ENCODE measurements around the gene EPS8L1. TPM values are rescaled to one million over a fixed set of nuclear protein-coding genes. Genes with fewer than 3 reads are reported as not detected.
"Not testable (repeated sequence)": the region's sequence is repeated elsewhere in the genome, so short reads cannot be mapped to it uniquely, and the experiment has no call there.

Gene EPS8L1
- total RNA-seq, 1 experiment from 2014 or later, result 62.1 TPM

DNA sequence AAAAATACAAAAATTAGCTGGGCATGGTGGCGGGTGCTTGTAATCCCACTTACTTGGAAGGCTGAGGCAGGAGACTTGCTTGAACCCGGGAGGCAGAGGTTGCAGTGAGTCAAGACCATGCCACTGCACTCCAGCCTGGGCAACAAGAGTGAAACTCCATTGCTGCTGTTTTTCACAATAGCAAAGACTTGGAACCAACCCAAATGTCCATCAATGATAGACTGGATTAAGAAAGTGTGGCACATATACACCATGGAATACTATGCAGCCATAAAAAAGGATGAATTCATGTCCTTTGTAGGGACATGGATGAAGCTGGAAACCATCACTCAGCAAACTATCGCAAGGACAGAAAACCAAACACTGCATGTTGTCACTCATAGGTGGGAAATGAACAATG is 31.6 kb downstream of the EPS8L1 start:
- H3K4me3 ChIP-seq (replicated peaks in 1 of 2; ENCODE audit: low read depth in 1 of 2, low read length in 2 of 2); H3K27me3 ChIP-seq (ENCODE audit: insufficient read depth, low read length); CTCF ChIA-PET; H3K9me3 ChIP-seq (ENCODE audit: control insufficient read depth in 1 of 2, insufficient read depth in 1 of 2, low read depth in 1 of 2, low read length in 2 of 2); H2AFZ ChIP-seq (ENCODE audit: low read depth, low read length, poor library complexity, severe bottlenecking); H3K9ac ChIP-seq (ENCODE audit: low read length); H4K20me1 ChIP-seq (ENCODE audit: insufficient read depth); RAD21 ChIA-PET (ENCODE audit: low non-redundant PET in 1 of 2, low total read pairs in 2 of 2, uncharacterized antibody in 2 of 2, unreplicated experiment in 2 of 2); ATAC-seq; POLR2A ChIA-PET; intact Hi-C loops (cut with micrococcal nuclease); H3K27ac ChIP-seq (ENCODE audit: low read depth, low read length); H3K9me2 ChIP-seq (ENCODE audit: insufficient read depth); BruUV-seq (replicated peaks); H3K4me1 ChIP-seq (ENCODE audit: control insufficient read depth in 1 of 2, insufficient read depth in 2 of 2, low read length in 2 of 2); DNase-seq (ENCODE audit: low read depth, low spot score); H3K4me2 ChIP-seq (ENCODE audit: low read length): not testable (repeated sequence)
- Histone ChIP-seq H3K79me2 (ENCODE audit: insufficient read depth, low read length) (peaks cover 14% of the 10 kb centered on the region; the same call in 1 of the 2 replicates), H3K36me3 (ENCODE audit: control insufficient read depth in 1 of 2, insufficient read depth in 2 of 2, low read length in 2 of 2) (peaks cover 4 to 14% of the 10 kb centered on the region in 2 experiments; a peak in 2 of 4 replicates)

DNA sequence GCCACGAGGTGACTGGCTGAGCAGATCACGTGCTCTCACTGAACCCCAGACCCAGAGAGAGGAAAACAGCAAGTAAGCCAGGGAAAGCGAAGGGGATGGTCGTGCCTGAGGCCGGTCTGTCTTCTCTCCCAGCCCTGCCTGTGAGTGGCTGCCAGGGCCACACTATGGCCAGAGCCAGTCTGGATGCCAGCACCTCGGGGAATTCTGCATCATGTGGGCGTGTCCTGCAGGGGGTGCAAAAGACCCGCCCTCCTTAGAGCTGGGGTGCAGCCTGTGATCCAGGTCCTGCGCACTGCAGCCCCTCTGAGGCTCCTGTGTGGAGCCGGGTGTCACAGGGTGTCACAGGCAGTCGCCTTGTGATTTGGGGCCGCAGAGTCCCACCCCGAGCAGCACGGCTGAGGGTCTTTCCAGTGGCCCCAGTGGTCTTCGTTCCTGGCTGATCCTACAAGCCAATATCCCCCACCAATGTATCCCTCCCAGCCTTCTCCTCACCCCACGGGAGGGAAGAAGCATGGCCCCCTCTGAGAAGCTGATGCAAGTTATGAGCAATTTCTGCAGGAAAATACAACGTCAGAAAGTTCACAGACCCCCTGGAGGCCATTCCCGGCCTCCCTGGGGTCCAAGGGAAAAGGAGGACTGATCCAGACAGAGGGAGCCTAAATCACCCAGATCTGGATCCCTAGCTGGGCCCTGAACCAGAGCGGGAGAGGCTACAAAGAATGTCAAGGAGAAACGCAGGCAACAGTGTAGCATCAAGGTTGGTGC is 34.0 kb downstream of the EPS8L1 start:
- H3K4me3 ChIP-seq (replicated peaks in 1 of 2; ENCODE audit: low read depth in 1 of 2, low read length in 2 of 2), result no peak overlapping the region
- RAD21 ChIA-PET (ENCODE audit: low non-redundant PET in 1 of 2, low total read pairs in 2 of 2, uncharacterized antibody in 2 of 2, unreplicated experiment in 2 of 2), result no interaction called here
- H3K79me2 ChIP-seq (ENCODE audit: insufficient read depth, low read length), result peaks cover 38% of the 10 kb centered on the region
- no peaks in the 10 kb centered on the region for H3K27me3 ChIP-seq (ENCODE audit: insufficient read depth, low read length)
- no peak overlapping the region for H3K27ac ChIP-seq (ENCODE audit: low read depth, low read length)
- DNase-seq (ENCODE audit: low read depth, low spot score) (no peak), ATAC-seq (peak; percentile 33; the same call in 1 of the 2 replicates)
- H3K4me1 ChIP-seq (ENCODE audit: control insufficient read depth in 1 of 2, insufficient read depth in 2 of 2, low read length in 2 of 2), result peaks cover 0 to 3% of the 10 kb centered on the region in 2 experiments; a peak in 1 of 4 replicates
- H4K20me1 ChIP-seq (ENCODE audit: insufficient read depth), result peaks cover 3% of the 10 kb centered on the region; the same call in 1 of the 2 replicates
- intact Hi-C loops (cut with micrococcal nuclease), result no loop called here
- peaks cover 4 to 5% of the 10 kb centered on the region in 2 experiments; a peak in 1 of 4 replicates for H3K36me3 ChIP-seq (ENCODE audit: control insufficient read depth in 1 of 2, insufficient read depth in 2 of 2, low read length in 2 of 2)
- H3K9ac ChIP-seq (ENCODE audit: low read length), result no peak overlapping the region
- H3K9me3 ChIP-seq (ENCODE audit: control insufficient read depth in 1 of 2, insufficient read depth in 1 of 2, low read depth in 1 of 2, low read length in 2 of 2), result no peaks in the 10 kb centered on the region
- no peaks in the 10 kb centered on the region for H3K9me2 ChIP-seq (ENCODE audit: insufficient read depth)
- H3K4me2 ChIP-seq (ENCODE audit: low read length), result no peak overlapping the region
- POLR2A ChIA-PET, result no interaction called here
- no TSS peak for BruUV-seq (replicated peaks)
- no peak overlapping the region for H2AFZ ChIP-seq (ENCODE audit: low read depth, low read length, poor library complexity, severe bottlenecking)
- CTCF ChIA-PET, result no interaction called here
- TF ChIP-seq SRF (IDR thresholded peaks at IDR 0.05; ENCODE audit: low read depth) (no peak), ZFX (IDR thresholded peaks at IDR 0.05) (no peak), CEBPB (IDR thresholded peaks at IDR 0.05; ENCODE audit: low read depth) (no peak), POLR2A (IDR thresholded peaks at IDR 0.05; ENCODE audit: borderline replicate concordance, extremely low read depth, insufficient read depth, insufficient read length) (no peak), TCF7L2 (IDR thresholded peaks at IDR 0.05; ENCODE audit: borderline replicate concordance, extremely low read depth, insufficient read depth, insufficient read length) (no peak), ZNF274 (IDR thresholded peaks at IDR 0.05; ENCODE audit: low read depth, low read length) (no peak)
- TF ChIP-seq, protein P1, sequence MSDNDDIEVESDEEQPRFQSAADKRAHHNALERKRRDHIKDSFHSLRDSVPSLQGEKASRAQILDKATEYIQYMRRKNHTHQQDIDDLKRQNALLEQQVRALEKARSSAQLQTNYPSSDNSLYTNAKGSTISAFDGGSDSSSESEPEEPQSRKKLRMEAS (IDR thresholded peaks at IDR 0.05), result no peak
- TF ChIP-seq, protein P2, sequence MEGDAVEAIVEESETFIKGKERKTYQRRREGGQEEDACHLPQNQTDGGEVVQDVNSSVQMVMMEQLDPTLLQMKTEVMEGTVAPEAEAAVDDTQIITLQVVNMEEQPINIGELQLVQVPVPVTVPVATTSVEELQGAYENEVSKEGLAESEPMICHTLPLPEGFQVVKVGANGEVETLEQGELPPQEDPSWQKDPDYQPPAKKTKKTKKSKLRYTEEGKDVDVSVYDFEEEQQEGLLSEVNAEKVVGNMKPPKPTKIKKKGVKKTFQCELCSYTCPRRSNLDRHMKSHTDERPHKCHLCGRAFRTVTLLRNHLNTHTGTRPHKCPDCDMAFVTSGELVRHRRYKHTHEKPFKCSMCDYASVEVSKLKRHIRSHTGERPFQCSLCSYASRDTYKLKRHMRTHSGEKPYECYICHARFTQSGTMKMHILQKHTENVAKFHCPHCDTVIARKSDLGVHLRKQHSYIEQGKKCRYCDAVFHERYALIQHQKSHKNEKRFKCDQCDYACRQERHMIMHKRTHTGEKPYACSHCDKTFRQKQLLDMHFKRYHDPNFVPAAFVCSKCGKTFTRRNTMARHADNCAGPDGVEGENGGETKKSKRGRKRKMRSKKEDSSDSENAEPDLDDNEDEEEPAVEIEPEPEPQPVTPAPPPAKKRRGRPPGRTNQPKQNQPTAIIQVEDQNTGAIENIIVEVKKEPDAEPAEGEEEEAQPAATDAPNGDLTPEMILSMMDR (IDR thresholded peaks at IDR 0.05 in 2 of 3, conservative IDR thresholded peaks at IDR 0.05 in 1 of 3; ENCODE audit: borderline replicate concordance in 1 of 3, insufficient read depth in 1 of 3, low read depth in 2 of 3, low read length in 2 of 3), result no peak
- TF ChIP-seq, protein P3, sequence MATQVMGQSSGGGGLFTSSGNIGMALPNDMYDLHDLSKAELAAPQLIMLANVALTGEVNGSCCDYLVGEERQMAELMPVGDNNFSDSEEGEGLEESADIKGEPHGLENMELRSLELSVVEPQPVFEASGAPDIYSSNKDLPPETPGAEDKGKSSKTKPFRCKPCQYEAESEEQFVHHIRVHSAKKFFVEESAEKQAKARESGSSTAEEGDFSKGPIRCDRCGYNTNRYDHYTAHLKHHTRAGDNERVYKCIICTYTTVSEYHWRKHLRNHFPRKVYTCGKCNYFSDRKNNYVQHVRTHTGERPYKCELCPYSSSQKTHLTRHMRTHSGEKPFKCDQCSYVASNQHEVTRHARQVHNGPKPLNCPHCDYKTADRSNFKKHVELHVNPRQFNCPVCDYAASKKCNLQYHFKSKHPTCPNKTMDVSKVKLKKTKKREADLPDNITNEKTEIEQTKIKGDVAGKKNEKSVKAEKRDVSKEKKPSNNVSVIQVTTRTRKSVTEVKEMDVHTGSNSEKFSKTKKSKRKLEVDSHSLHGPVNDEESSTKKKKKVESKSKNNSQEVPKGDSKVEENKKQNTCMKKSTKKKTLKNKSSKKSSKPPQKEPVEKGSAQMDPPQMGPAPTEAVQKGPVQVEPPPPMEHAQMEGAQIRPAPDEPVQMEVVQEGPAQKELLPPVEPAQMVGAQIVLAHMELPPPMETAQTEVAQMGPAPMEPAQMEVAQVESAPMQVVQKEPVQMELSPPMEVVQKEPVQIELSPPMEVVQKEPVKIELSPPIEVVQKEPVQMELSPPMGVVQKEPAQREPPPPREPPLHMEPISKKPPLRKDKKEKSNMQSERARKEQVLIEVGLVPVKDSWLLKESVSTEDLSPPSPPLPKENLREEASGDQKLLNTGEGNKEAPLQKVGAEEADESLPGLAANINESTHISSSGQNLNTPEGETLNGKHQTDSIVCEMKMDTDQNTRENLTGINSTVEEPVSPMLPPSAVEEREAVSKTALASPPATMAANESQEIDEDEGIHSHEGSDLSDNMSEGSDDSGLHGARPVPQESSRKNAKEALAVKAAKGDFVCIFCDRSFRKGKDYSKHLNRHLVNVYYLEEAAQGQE (IDR thresholded peaks at IDR 0.05; ENCODE audit: low read depth), result no peak
- TF ChIP-seq, protein P4, sequence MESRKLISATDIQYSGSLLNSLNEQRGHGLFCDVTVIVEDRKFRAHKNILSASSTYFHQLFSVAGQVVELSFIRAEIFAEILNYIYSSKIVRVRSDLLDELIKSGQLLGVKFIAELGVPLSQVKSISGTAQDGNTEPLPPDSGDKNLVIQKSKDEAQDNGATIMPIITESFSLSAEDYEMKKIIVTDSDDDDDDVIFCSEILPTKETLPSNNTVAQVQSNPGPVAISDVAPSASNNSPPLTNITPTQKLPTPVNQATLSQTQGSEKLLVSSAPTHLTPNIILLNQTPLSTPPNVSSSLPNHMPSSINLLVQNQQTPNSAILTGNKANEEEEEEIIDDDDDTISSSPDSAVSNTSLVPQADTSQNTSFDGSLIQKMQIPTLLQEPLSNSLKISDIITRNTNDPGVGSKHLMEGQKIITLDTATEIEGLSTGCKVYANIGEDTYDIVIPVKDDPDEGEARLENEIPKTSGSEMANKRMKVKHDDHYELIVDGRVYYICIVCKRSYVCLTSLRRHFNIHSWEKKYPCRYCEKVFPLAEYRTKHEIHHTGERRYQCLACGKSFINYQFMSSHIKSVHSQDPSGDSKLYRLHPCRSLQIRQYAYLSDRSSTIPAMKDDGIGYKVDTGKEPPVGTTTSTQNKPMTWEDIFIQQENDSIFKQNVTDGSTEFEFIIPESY (IDR thresholded peaks at IDR 0.05; ENCODE audit: extremely low read depth, insufficient replicate concordance, low read length), result no peak

Measured in HCT116 (cell line).